K562 (cell line): Measurements from ENCODE around the gene RNF41. TPM values are rescaled to one million over a fixed set of nuclear protein-coding genes. Genes with fewer than 3 reads are reported as not detected.
A peak's percentile ranks its signal among the peaks of the same experiment; 100 is the strongest.

Source experiments
- ATAC-seq: fragments of 200-7000 bp; cut with Tn5 transposase; 3 replicates; pipeline ENCODE4 v1.9.1; 2020; ENCODE audit warnings: moderate library complexity
- BruUV-seq: library from RNA; stranded (reverse); fragments of 400-500 nt; replicated peaks from 2 replicates; lab custom pipeline; 2021; lab: Mats Ljungman, UMichigan
- CTCF ChIA-PET: fragments of 300-600 bp; formaldehyde crosslinking; extraction: SDS; loops from one replicate; lab custom pipeline; 2021; ENCODE audit warnings: low intra/inter-chr PET ratio; lab: Yijun Ruan, JAX
- POLR2A ChIA-PET: fragments of 300-600, 350-650 bp; sonication (Branson Sonifier 250); formaldehyde crosslinking; extraction: SDS; loops from one replicate; lab custom pipeline; 2021; ENCODE audit warnings: antibody characterized with exemption, inconsistent platforms; lab: Yijun Ruan, JAX
- DNase-seq, 4 experiments: peaks; one replicate each; pipeline versions ENCODE4 v3.0.0 to v3.0.0-alpha.2; 2011 to 2018; ENCODE audit warnings: low spot score in 3 of 4, mixed read lengths in 3 of 4; ENCODE audit errors: extremely low read depth in 1 of 4
- FAIRE-seq: peaks from 2 replicates; lab custom pipeline; 2011; peaks lifted over from hg19 to GRCh38; lab: Jason Lieb, UNC
- H2AFZ ChIP-seq: 2 replicates; pipeline ENCODE4 v1.6.0; 2011; ENCODE audit warnings: low read depth, low read length, control low read depth, inconsistent platforms
- H3K27ac ChIP-seq: fragments of 200-600 bp; 3 replicates; pipeline ENCODE4 v1.8.0; 2011; ENCODE audit warnings: low read depth, mild to moderate bottlenecking, control low read depth, inconsistent platforms, low read length, moderate library complexity, mixed read lengths; ENCODE audit errors: extremely low read depth
- H3K27me3 ChIP-seq, 2 experiments: fragments of 300-600 bp in 1 of 2; 2 replicates in 1 of 2; 3 replicates in 1 of 2; pipeline versions ENCODE4 v1.6.0 to v1.8.0; 2011; ENCODE audit warnings: inconsistent platforms in 2 of 2, low read length in 2 of 2, mild to moderate bottlenecking in 1 of 2, mixed read lengths in 1 of 2, moderate library complexity in 1 of 2; ENCODE audit not compliant: control insufficient read depth in 2 of 2, insufficient read depth in 2 of 2
- H3K36me3 ChIP-seq: fragments of 300-600 bp; 3 replicates; pipeline ENCODE4 v1.8.0; 2011; ENCODE audit warnings: mild to moderate bottlenecking, low read length, inconsistent platforms; ENCODE audit not compliant: control insufficient read depth, insufficient read depth
- H3K4me1 ChIP-seq, 2 experiments: fragments of 200-600 bp in 1 of 2; replicated peaks in 1 of 2; 2 replicates in 1 of 2; 3 replicates in 1 of 2; pipeline versions ENCODE4 v1.5.1 to v1.8.0; 2011; ENCODE audit warnings: inconsistent platforms in 2 of 2, low read length in 2 of 2, mild to moderate bottlenecking in 1 of 2, mixed read lengths in 1 of 2, moderate library complexity in 1 of 2; ENCODE audit not compliant: control insufficient read depth in 2 of 2, insufficient read depth in 2 of 2
- H3K4me2 ChIP-seq: 2 replicates; pipeline ENCODE4 v1.6.1; 2011; ENCODE audit warnings: low read length, control low read depth, inconsistent platforms, mixed read lengths; ENCODE audit not compliant: insufficient read depth
- H3K4me3 ChIP-seq: fragments of 200-600 bp; sonication (generic), shearing (Covaris generic); 2 replicates; pipeline ENCODE4 v1.5.1; 2016; ENCODE audit warnings: control low read depth, inconsistent platforms
- H3K79me2 ChIP-seq: fragments of 200-600 bp; 3 replicates; pipeline ENCODE4 v1.8.0; 2011; ENCODE audit warnings: low read length, inconsistent platforms; ENCODE audit not compliant: control insufficient read depth, insufficient read depth
- H3K9ac ChIP-seq, 2 experiments: 2 replicates each; pipeline versions ENCODE4 v1.6.0 to v1.6.1; 2011; ENCODE audit warnings: low read depth in 2 of 2, low read length in 2 of 2, control low read depth in 1 of 2, inconsistent platforms in 1 of 2, mild to moderate bottlenecking in 1 of 2, mixed read lengths in 1 of 2; ENCODE audit not compliant: insufficient read depth in 1 of 2
- H3K9me1 ChIP-seq: one replicate; pipeline ENCODE4 v1.6.0; 2011; ENCODE audit warnings: inconsistent platforms, mild to moderate bottlenecking, low read length, moderate library complexity; ENCODE audit not compliant: control insufficient read depth, insufficient read depth
- H3K9me3 ChIP-seq: replicated peaks from 2 replicates; pipeline ENCODE4 v1.5.1; 2011; ENCODE audit warnings: low read depth, low read length, inconsistent platforms; ENCODE audit not compliant: control insufficient read depth, insufficient read depth
- H4K20me1 ChIP-seq: replicated peaks from 2 replicates; pipeline ENCODE4 v1.6.1; 2011; ENCODE audit warnings: low read length, inconsistent platforms, mixed read lengths; ENCODE audit not compliant: control insufficient read depth, insufficient read depth
- ATF1 ChIP-seq, 2 experiments: fragments of 450-650 bp in 1 of 2; IDR thresholded peaks; 2 replicates each; pipeline ENCODE4 v1.6.1; 2016; ENCODE audit warnings: missing compliant biosample characterization in 1 of 2, missing genetic modification characterization in 1 of 2
- FOXA1 ChIP-seq: fragments of 450-650 bp; IDR thresholded peaks from 2 replicates; pipeline ENCODE4 v1.6.1; 2016; ENCODE audit warnings: mild to moderate bottlenecking, borderline replicate concordance
- MIER1 ChIP-seq: fragments of 450-650 bp; IDR thresholded peaks from 2 replicates; pipeline ENCODE4 v1.6.1; 2016; ENCODE audit warnings: antibody characterized with exemption, mild to moderate bottlenecking, low read depth
- MYNN ChIP-seq, 2 experiments: sonication (generic); formaldehyde crosslinking in 1 of 2; IDR thresholded peaks; 2 replicates each; pipeline versions ENCODE4 v1.5.0 to v1.6.1; 2016 to 2020; ENCODE audit warnings: antibody characterized with exemption in 1 of 2, missing genetic modification reagents in 1 of 2
- NCOR1 ChIP-seq: fragments of 450-650 bp; IDR thresholded peaks from 2 replicates; pipeline ENCODE4 v1.6.1; 2016; ENCODE audit warnings: mild to moderate bottlenecking, moderate library complexity
- NR1H2 ChIP-seq: sonication (generic); formaldehyde crosslinking; IDR thresholded peaks from 2 replicates; pipeline ENCODE4 v1.4.0; 2020; ENCODE audit warnings: mild to moderate bottlenecking, missing genetic modification reagents
- SMARCB1 ChIP-seq: IDR thresholded peaks from 2 replicates; pipeline ENCODE4 v1.6.1; 2011; ENCODE audit warnings: improper control_type of control experiment, low read depth; ENCODE audit not compliant: insufficient read length
- XRCC4 ChIP-seq: IDR thresholded peaks from one replicate; pipeline ENCODE4 v1.6.1; 2011; ENCODE audit not compliant: insufficient read depth, insufficient read length; ENCODE audit errors: extremely low read depth
- ZKSCAN8 ChIP-seq: fragments of 200-800 bp; sonication (Bioruptor generic); IDR thresholded peaks from 2 replicates; pipeline ENCODE4 v1.6.1; 2016; ENCODE audit warnings: missing genetic modification characterization, missing compliant biosample characterization
- WGBS: fragments of 100-300 bp; shearing (Covaris generic); methylation state at CpG from one replicate; pipeline ENCODE4 v1.1.6; 2016; ENCODE audit warnings: low coverage, mixed read lengths; ENCODE audit not compliant: insufficient coverage; ENCODE audit errors: missing lambda C conversion rate; 5-methylcytosine and 5-hydroxymethylcytosine counted together
- in situ Hi-C: fragments of 300-500 bp; cut with MboI; formaldehyde crosslinking; loops from 4 replicates; pipeline ENCODE4 v1.15.0; 2018; ENCODE audit warnings: inconsistent platforms, mixed read lengths
- intact Hi-C: fragments of 100-400 bp; cut with micrococcal nuclease; formaldehyde crosslinking; loops from 2 replicates; pipeline ENCODE4 v1.14.2; 2022
- polyA plus RNA-seq, 8 experiments: library from polyadenylated mRNA; depleted of rRNA in 4 of 8; stranded (reverse) in 5 of 8; unstranded in 3 of 8; fragments of >200 nt; fragmentation: Nextera tagmentation in 2 of 8; fragmentation: Illumina TruSeq in 1 of 8; extraction: Ambion mirVana in 2 of 8; extraction: Trizol in 1 of 8; gene quantifications; 2 replicates each; pipeline versions ENCODE4 v1.2.1 to v1.2.3, GENCODE V29; 2011 to 2014; ENCODE audit warnings: inconsistent platforms in 1 of 8, missing spikeins in 1 of 8
- total RNA-seq, 7 experiments: library from RNA; depleted of rRNA in 6 of 7; stranded (reverse); fragments of >200 nt in 6 of 7; fragmentation: Illumina TruSeq in 2 of 7; extraction: Trizol in 2 of 7; gene quantifications; 2 replicates each; pipeline versions ENCODE4 v1.2.1 to v1.2.3, GENCODE V29; 2011 to 2021; ENCODE audit warnings: low replicate concordance in 1 of 7
- TF ChIP-seq, protein P1 (sequence below): fragments of 250-450 bp; sonication (Bioruptor Pico); IDR thresholded peaks from 2 replicates; pipeline ENCODE4 v1.5.0; 2020; ENCODE audit warnings: mild to moderate bottlenecking, borderline replicate concordance
- TF ChIP-seq, protein P2 (sequence below): fragments of 450-650 bp; IDR thresholded peaks from 2 replicates; pipeline ENCODE4 v1.6.1; 2014; ENCODE audit warnings: low read depth, mild to moderate bottlenecking, moderate library complexity, borderline replicate concordance
- TF ChIP-seq, protein P3 (sequence below): fragments of 250-450 bp; sonication (Bioruptor Pico); IDR thresholded peaks from 2 replicates; pipeline ENCODE4 v1.5.0; 2020; ENCODE audit warnings: mild to moderate bottlenecking

RNF41 gene
- total and polyA plus RNA-seq, 9 of the 15 experiments (the other 6 are each of a cell fraction or from before 2014, with no cell fraction given): 28.2 to 46.8 (median 33.8) TPM

DNA sequence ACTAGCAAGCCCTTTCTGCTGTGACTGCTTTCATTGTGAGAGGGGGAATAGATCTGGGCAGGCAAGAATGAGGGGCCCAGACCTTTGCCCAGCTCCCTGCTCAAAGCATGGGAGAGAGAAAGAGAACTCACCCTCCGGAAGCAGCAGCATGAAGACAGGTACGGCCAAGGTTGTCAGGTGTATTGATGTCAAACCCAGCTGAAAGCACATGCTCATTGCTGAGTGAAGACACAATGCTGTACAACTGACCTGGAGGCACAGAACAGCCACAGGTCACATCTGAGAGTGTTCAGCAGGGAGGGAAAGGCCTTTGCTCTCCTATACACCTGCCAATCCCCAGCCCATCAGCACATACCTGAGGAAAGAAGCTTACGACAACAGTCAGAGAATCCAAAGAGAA, 30.9 kb upstream of the RNF41 start:
- H3K4me2 ChIP-seq: no peak overlapping the region
- H3K36me3 ChIP-seq: peaks cover 84% of the 10 kb centered on the region; the same call in 2 of the 3 replicates
- POLR2A ChIA-PET: interaction anchor here (0.5 to 1.3 kb wide), 5 partner anchors 9 to 21 kb away, joined by 3 to 4 read pairs (median 3); no protein-coding TSS in a partner anchor
- peaks cover 20% of the 10 kb centered on the region for H3K79me2 ChIP-seq
- no peaks in the 10 kb centered on the region for H3K27me3 ChIP-seq
- H3K9ac ChIP-seq: no peak overlapping the region
- no peaks in the 10 kb centered on the region for H3K9me1 ChIP-seq
- 100% methylated on average over 3 of the region's 3 CpGs for WGBS
- no peak for FAIRE-seq
- BruUV-seq: no TSS peak
- H3K4me3 ChIP-seq: no peak overlapping the region
- CTCF ChIA-PET: no interaction called here
- no peak overlapping the region for H3K27ac ChIP-seq
- intact Hi-C loops: no loop called here
- H3K9me3 ChIP-seq: no peaks in the 10 kb centered on the region
- in situ Hi-C loops: no loop called here
- peaks cover 8 to 11% of the 10 kb centered on the region in 2 experiments; a peak in 3 of 5 replicates for H3K4me1 ChIP-seq
- peak in 1 of 4 experiments; percentile 4 for DNase-seq
- H2AFZ ChIP-seq: no peak overlapping the region
- no peak for ATAC-seq
- H4K20me1 ChIP-seq: peaks cover 6% of the 10 kb centered on the region
- TF ChIP-seq MYNN (IDR thresholded peaks at IDR 0.05) (no peak), MYNN (CRISPR knock-in tag; IDR thresholded peaks at IDR 0.05) (no peak), ATF1 (CRISPR knock-in tag; IDR thresholded peaks at IDR 0.05) (no peak), ATF1 (tag; IDR thresholded peaks at IDR 0.05) (no peak), NCOR1 (no peak), SMARCB1 (no peak), NR1H2 (CRISPR knock-in tag) (no peak), ZKSCAN8 (CRISPR knock-in tag) (no peak), MIER1 (no peak), FOXA1 (no peak), XRCC4 (no peak)
- TF ChIP-seq, protein P1, sequence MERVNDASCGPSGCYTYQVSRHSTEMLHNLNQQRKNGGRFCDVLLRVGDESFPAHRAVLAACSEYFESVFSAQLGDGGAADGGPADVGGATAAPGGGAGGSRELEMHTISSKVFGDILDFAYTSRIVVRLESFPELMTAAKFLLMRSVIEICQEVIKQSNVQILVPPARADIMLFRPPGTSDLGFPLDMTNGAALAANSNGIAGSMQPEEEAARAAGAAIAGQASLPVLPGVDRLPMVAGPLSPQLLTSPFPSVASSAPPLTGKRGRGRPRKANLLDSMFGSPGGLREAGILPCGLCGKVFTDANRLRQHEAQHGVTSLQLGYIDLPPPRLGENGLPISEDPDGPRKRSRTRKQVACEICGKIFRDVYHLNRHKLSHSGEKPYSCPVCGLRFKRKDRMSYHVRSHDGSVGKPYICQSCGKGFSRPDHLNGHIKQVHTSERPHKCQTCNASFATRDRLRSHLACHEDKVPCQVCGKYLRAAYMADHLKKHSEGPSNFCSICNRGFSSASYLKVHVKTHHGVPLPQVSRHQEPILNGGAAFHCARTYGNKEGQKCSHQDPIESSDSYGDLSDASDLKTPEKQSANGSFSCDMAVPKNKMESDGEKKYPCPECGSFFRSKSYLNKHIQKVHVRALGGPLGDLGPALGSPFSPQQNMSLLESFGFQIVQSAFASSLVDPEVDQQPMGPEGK (CRISPR knock-in tag): no peak
- TF ChIP-seq, protein P2, sequence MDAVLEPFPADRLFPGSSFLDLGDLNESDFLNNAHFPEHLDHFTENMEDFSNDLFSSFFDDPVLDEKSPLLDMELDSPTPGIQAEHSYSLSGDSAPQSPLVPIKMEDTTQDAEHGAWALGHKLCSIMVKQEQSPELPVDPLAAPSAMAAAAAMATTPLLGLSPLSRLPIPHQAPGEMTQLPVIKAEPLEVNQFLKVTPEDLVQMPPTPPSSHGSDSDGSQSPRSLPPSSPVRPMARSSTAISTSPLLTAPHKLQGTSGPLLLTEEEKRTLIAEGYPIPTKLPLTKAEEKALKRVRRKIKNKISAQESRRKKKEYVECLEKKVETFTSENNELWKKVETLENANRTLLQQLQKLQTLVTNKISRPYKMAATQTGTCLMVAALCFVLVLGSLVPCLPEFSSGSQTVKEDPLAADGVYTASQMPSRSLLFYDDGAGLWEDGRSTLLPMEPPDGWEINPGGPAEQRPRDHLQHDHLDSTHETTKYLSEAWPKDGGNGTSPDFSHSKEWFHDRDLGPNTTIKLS: no peak
- TF ChIP-seq, protein P3, sequence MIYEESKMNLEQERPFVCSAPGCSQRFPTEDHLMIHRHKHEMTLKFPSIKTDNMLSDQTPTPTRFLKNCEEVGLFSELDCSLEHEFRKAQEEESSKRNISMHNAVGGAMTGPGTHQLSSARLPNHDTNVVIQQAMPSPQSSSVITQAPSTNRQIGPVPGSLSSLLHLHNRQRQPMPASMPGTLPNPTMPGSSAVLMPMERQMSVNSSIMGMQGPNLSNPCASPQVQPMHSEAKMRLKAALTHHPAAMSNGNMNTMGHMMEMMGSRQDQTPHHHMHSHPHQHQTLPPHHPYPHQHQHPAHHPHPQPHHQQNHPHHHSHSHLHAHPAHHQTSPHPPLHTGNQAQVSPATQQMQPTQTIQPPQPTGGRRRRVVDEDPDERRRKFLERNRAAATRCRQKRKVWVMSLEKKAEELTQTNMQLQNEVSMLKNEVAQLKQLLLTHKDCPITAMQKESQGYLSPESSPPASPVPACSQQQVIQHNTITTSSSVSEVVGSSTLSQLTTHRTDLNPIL (CRISPR knock-in tag): no peak
